Measurements from ENCODE around the gene PSME3. TPM values are rescaled to one million over a fixed set of nuclear protein-coding genes. Genes with fewer than 3 reads are reported as not detected.
"Not testable (repeated sequence)": the region's sequence is repeated elsewhere in the genome, so short reads cannot be mapped to it uniquely, and the experiment has no call there.

Gene PSME3
- polyA plus RNA-seq, 1 experiment = 65.7 TPM

GRCh38 chr17:42871647-42872046 is 38.5 kb downstream of the PSME3 start:
- no peak for DNase-seq (ENCODE audit: low read depth)
- ChIA-PET POLR2A (no interaction called here), CTCF (interaction anchor here (0.6 to 2.0 kb wide), 2 partner anchors 28 to 67 kb away, joined by 4 to 8 read pairs; no protein-coding TSS in a partner anchor)
- no peak overlapping the region for H3K4me3 ChIP-seq (ENCODE audit: low read depth, low read length)
- no peaks in the 10 kb centered on the region for H3K36me3 ChIP-seq (ENCODE audit: control insufficient read depth, insufficient read depth, low read length)
- no peak for TF ChIP-seq CTCF (IDR thresholded peaks at IDR 0.05; ENCODE audit: insufficient read depth, low read depth, low read length)
- 0 out of 2 replicates have a peak, but pooled peaks cover 2% of the 10 kb centered on the region for H3K27me3 ChIP-seq (ENCODE audit: control insufficient read depth, insufficient read depth, low read length)

- CTCF ChIA-PET = interaction anchor here (2.0 kb wide), 1 partner anchor 29 kb away, joined by 8 read pairs; no protein-coding TSS in a partner anchor
- POLR2A ChIA-PET = no interaction called here
- no peak overlapping the region for H3K4me3 ChIP-seq (ENCODE audit: low read depth, low read length)
- no peak for TF ChIP-seq CTCF (IDR thresholded peaks at IDR 0.05; ENCODE audit: insufficient read depth, low read depth, low read length)
- no peaks in the 10 kb centered on the region for H3K36me3 ChIP-seq (ENCODE audit: control insufficient read depth, insufficient read depth, low read length)
- H3K27me3 ChIP-seq (ENCODE audit: control insufficient read depth, insufficient read depth, low read length) = peaks cover 3% of the 10 kb centered on the region; the same call in 1 of the 2 replicates
- DNase-seq (ENCODE audit: low read depth) = no peak
These were observed 39.2 kb downstream of the PSME3 start for GRCh38 chr17:42872251-42872965.

GRCh38 chr17:42873315-42873714 is 40.1 kb downstream of the PSME3 start:
- DNase-seq (ENCODE audit: low read depth) = no peak
- POLR2A ChIA-PET = no interaction called here
- no peaks in the 10 kb centered on the region for H3K36me3 ChIP-seq (ENCODE audit: control insufficient read depth, insufficient read depth, low read length)
- TF ChIP-seq CTCF (IDR thresholded peaks at IDR 0.05; ENCODE audit: insufficient read depth, low read depth, low read length) = no peak
- CTCF ChIA-PET = no interaction called here
- H3K27me3 ChIP-seq (ENCODE audit: control insufficient read depth, insufficient read depth, low read length) = peaks cover 6% of the 10 kb centered on the region; the same call in 1 of the 2 replicates
- no peak overlapping the region for H3K4me3 ChIP-seq (ENCODE audit: low read depth, low read length)

- CTCF ChIA-PET = interaction anchor here (0.7 kb wide), 1 partner anchor 1229 kb away, joined by 5 read pairs; no protein-coding TSS in a partner anchor
- H3K36me3 ChIP-seq (ENCODE audit: control insufficient read depth, insufficient read depth, low read length); H3K4me3 ChIP-seq (ENCODE audit: low read depth, low read length); POLR2A ChIA-PET; DNase-seq (ENCODE audit: low read depth): not testable (repeated sequence)
- peaks cover 12% of the 10 kb centered on the region; the same call in 1 of the 2 replicates for H3K27me3 ChIP-seq (ENCODE audit: control insufficient read depth, insufficient read depth, low read length)
These were observed 40.9 kb downstream of the PSME3 start for GRCh38 chr17:42873932-42874695.

- Histone ChIP-seq H3K36me3 (ENCODE audit: control insufficient read depth, insufficient read depth, low read length) (no peaks in the 10 kb centered on the region), H3K4me3 (ENCODE audit: low read depth, low read length) (no peak overlapping the region), H3K27me3 (ENCODE audit: control insufficient read depth, insufficient read depth, low read length) (peaks cover 14% of the 10 kb centered on the region; the same call in 1 of the 2 replicates)
- ChIA-PET POLR2A (no interaction called here), CTCF (interaction anchor here (0.6 kb wide), 1 partner anchor 8 kb away, joined by 3 read pairs; no protein-coding TSS in a partner anchor)
- no peak for DNase-seq (ENCODE audit: low read depth)
- TF ChIP-seq CTCF (IDR thresholded peaks at IDR 0.05; ENCODE audit: insufficient read depth, low read depth, low read length) = no peak
These were observed 43.8 kb downstream of the PSME3 start for GRCh38 chr17:42877037-42877436.

Measured in BJ (cell line).